ENCODE data around the gene HPSE2.
A peak's percentile ranks its signal among the peaks of the same experiment; 100 is the strongest.

Gene HPSE2

DNA sequence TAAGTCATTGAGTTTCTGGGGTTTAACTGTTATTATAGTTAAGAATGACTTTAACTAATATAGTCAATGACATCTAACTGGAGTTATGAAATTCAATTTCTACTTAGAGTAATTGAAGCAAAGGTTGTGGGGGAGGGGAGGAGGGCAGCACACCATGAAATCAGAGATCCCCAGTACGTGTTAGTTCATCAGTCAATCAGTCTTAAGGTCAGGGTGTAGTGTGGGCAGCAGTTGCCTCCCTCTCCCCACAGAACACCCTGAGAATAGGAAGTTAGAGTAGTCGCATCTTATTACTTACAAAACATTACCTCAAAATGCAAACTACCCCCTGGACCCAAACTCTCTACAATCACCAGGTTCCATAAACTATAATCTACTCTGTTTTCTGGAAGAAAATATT, 781.9 kb downstream of the HPSE2 start:
- TF ChIP-seq, protein P1, sequence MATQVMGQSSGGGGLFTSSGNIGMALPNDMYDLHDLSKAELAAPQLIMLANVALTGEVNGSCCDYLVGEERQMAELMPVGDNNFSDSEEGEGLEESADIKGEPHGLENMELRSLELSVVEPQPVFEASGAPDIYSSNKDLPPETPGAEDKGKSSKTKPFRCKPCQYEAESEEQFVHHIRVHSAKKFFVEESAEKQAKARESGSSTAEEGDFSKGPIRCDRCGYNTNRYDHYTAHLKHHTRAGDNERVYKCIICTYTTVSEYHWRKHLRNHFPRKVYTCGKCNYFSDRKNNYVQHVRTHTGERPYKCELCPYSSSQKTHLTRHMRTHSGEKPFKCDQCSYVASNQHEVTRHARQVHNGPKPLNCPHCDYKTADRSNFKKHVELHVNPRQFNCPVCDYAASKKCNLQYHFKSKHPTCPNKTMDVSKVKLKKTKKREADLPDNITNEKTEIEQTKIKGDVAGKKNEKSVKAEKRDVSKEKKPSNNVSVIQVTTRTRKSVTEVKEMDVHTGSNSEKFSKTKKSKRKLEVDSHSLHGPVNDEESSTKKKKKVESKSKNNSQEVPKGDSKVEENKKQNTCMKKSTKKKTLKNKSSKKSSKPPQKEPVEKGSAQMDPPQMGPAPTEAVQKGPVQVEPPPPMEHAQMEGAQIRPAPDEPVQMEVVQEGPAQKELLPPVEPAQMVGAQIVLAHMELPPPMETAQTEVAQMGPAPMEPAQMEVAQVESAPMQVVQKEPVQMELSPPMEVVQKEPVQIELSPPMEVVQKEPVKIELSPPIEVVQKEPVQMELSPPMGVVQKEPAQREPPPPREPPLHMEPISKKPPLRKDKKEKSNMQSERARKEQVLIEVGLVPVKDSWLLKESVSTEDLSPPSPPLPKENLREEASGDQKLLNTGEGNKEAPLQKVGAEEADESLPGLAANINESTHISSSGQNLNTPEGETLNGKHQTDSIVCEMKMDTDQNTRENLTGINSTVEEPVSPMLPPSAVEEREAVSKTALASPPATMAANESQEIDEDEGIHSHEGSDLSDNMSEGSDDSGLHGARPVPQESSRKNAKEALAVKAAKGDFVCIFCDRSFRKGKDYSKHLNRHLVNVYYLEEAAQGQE (IDR thresholded peaks at IDR 0.05; ENCODE audit: insufficient read depth in 1 of 2, low read depth in 2 of 2, low read length in 2 of 2) = no peak
- TF ChIP-seq SIN3A (IDR thresholded peaks at IDR 0.05; ENCODE audit: borderline replicate concordance, insufficient read depth, low read length) = no peak
- TF ChIP-seq FOXP2 (optimal IDR thresholded peaks at IDR 0.05; ENCODE audit: borderline replicate concordance, extremely low read depth, extremely low read length, insufficient read depth) = no peak
- TF ChIP-seq TAF1 (IDR thresholded peaks at IDR 0.05; ENCODE audit: borderline replicate concordance, insufficient read depth, low read length) = no peak
- TF ChIP-seq POLR2AphosphoS5 (IDR thresholded peaks at IDR 0.05; ENCODE audit: low read depth, low read length) = no peak

DNA sequence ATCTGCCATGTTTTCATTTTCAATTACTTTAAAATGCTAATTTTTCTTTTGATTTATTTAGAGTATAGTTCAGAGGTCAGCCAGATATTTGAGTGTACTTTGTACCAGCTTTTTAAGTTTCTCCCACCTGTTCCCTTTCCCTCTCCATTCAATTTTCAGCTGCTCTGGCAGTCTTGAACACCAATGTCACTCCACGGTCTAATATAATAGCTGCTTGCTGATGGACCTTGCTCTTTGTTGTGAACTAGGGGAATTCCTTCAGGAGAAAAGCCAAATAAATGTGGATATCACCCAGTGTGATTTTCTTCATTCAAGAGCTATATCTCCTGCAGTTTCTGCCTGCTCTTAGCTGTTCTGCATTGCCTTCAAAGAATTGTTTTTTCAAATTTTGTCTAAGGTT, 785.0 kb downstream of the HPSE2 start:
- TF ChIP-seq FOXP2 (optimal IDR thresholded peaks at IDR 0.05; ENCODE audit: borderline replicate concordance, extremely low read depth, extremely low read length, insufficient read depth) (no peak), SIN3A (IDR thresholded peaks at IDR 0.05; ENCODE audit: borderline replicate concordance, insufficient read depth, low read length) (no peak), TAF1 (IDR thresholded peaks at IDR 0.05; ENCODE audit: borderline replicate concordance, insufficient read depth, low read length) (no peak), POLR2AphosphoS5 (IDR thresholded peaks at IDR 0.05; ENCODE audit: low read depth, low read length) (no peak)
- TF ChIP-seq, protein P1 (IDR thresholded peaks at IDR 0.05; ENCODE audit: insufficient read depth in 1 of 2, low read depth in 2 of 2, low read length in 2 of 2) = no peak

DNA sequence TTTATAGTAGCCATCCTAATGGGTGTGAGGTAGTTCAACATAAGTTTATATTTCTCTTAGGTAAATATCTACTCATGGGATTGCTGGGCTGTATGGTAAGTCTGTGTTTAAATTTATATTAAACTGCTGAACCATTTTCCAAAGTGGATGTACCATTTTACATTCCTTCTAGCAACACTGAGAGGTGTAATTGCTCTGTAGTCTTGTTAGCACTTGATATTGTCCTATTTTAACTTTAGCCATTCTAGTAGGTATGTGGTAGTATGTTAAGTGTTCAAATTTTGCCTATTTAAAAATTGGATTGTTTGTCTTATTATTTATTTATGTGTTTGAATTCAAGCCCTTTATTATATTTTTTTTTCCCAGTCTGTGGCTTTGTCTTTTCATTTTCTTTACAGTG, 786.4 kb downstream of the HPSE2 start:
- no peak for TF ChIP-seq POLR2AphosphoS5 (IDR thresholded peaks at IDR 0.05; ENCODE audit: low read depth, low read length)

DNA sequence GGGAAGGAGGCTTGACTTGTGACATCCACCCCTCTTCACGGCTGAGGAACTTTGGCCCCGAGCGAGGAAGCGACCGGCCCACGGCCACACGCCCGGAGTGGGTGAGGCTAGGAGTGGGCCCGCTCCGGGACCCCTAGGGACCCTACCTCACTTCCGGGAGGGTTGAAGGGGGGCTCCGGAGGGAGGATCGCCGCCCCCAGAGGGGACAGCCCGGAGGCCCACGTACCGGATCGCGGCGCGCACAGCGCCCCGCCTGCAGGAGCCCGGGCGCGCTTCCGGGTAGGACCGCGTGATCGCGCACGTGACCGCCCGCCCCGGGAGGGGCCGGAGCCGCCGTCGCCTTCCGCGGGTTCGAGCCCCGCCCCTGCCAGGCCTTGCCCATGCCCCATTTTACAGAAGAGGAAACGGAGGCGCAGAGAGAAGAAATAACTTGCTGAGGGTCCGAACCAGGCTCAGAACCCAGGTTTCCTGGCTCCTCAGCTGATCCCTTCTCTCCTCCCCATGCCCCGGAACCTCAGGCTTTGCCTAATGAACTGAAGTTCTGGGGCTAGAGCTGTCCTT, 788.9 kb downstream of the HPSE2 start, which contains the start of gene HPS1:
TSS of gene HPS1 (minus strand) at position 275 of the 561 bp plus-strand sequence. CDS start 3,695 bp downstream, outside the sequence.
- peak; percentile 41 for TF ChIP-seq FOXP2 (optimal IDR thresholded peaks at IDR 0.05; ENCODE audit: borderline replicate concordance, extremely low read depth, extremely low read length, insufficient read depth)
- TF ChIP-seq TAF1 (IDR thresholded peaks at IDR 0.05; ENCODE audit: borderline replicate concordance, insufficient read depth, low read length) = 0 out of 2 replicates have a peak, but pooled peaks have one; percentile 34
- peak; percentile 84; the same call in 1 of the 2 replicates for TF ChIP-seq SIN3A (IDR thresholded peaks at IDR 0.05; ENCODE audit: borderline replicate concordance, insufficient read depth, low read length)
- TF ChIP-seq, protein P1 (IDR thresholded peaks at IDR 0.05; ENCODE audit: insufficient read depth in 1 of 2, low read depth in 2 of 2, low read length in 2 of 2) = no peak
- peak; percentile 41; the same call in 1 of the 2 replicates for TF ChIP-seq POLR2AphosphoS5 (IDR thresholded peaks at IDR 0.05; ENCODE audit: low read depth, low read length)

DNA sequence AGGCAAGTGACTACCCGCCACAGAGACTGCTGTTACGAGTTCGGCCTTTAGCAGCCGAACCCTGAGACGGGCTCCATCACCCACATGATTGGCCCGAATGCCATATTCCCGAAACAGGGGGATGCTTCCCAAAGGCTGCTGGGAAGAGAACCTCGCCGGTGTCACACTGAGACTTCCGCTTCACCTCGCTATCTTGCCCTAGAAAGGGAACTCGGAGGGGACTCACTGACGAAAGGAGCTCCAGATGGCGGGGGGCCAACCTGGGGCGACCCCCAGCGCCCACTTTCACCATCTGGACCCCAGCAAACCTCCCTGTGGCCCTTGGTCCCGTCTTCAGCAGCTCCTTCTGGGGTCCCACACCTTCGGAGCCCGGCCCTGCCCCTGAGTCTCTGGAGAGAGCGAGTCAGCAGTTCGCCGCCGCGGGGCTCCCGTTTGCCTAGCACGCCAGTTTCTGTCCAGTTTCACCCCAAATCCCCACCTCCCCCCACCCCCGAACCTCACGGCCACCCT, 789.4 kb downstream of the HPSE2 start:
- no peak for TF ChIP-seq POLR2AphosphoS5 (IDR thresholded peaks at IDR 0.05; ENCODE audit: low read depth, low read length)
- no peak for TF ChIP-seq TAF1 (IDR thresholded peaks at IDR 0.05; ENCODE audit: borderline replicate concordance, insufficient read depth, low read length)
- TF ChIP-seq, protein P1 (IDR thresholded peaks at IDR 0.05; ENCODE audit: insufficient read depth in 1 of 2, low read depth in 2 of 2, low read length in 2 of 2) = no peak
- TF ChIP-seq FOXP2 (optimal IDR thresholded peaks at IDR 0.05; ENCODE audit: borderline replicate concordance, extremely low read depth, extremely low read length, insufficient read depth) = no peak

All from PFSK-1 (cell line).